PC-9 (cell line): Measurements from ENCODE around the gene SELENOF. TPM values are rescaled to one million over a fixed set of nuclear protein-coding genes. Genes with fewer than 3 reads are reported as not detected.

Source experiments
- BruUV-seq: library from RNA; stranded (reverse); fragments of 400-500 nt; replicated peaks from 2 replicates; lab custom pipeline; 2021; lab: Mats Ljungman, UMichigan
- CTCF ChIA-PET: fragments of 300-600 bp; sonication (Branson Sonifier 250); formaldehyde crosslinking; loops from one replicate; lab custom pipeline; 2022; ENCODE audit warnings: antibody characterized with exemption; lab: Charles Lee
- POLR2A ChIA-PET: fragments of 300-600 bp; sonication (Branson Sonifier 250); formaldehyde crosslinking; loops from one replicate; lab custom pipeline; 2022; ENCODE audit warnings: antibody characterized with exemption; ENCODE audit not compliant: unreplicated experiment; lab: Charles Lee
- DNase-seq, 2 experiments: peaks; one replicate each; pipeline versions ENCODE4 v3.0.0 to v3.0.0-alpha.2; 2015 to 2022; ENCODE audit warnings: mixed read lengths in 1 of 2
- H2AFZ ChIP-seq: fragments of 200-600 bp; sonication (generic); 2 replicates; pipeline ENCODE4 v1.8.1; 2017; ENCODE audit warnings: antibody characterized with exemption
- H3F3A ChIP-seq: fragments of 200-600 bp; sonication (generic); 2 replicates; pipeline ENCODE4 v1.8.1; 2017; ENCODE audit warnings: antibody characterized with exemption, mild to moderate bottlenecking, low read depth; ENCODE audit not compliant: insufficient read depth
- H3K27ac ChIP-seq: fragments of 200-600 bp; sonication (generic); 2 replicates; pipeline ENCODE4 v1.6.1; 2016; ENCODE audit warnings: mixed run types
- H3K27me3 ChIP-seq: fragments of 200-600 bp; sonication (generic); 2 replicates; pipeline ENCODE4 v1.6.1; 2016; ENCODE audit warnings: low read depth, mixed run types; ENCODE audit not compliant: insufficient read depth
- H3K36me3 ChIP-seq: fragments of 200-600 bp; sonication (generic); 2 replicates; pipeline ENCODE4 v1.6.1; 2016; ENCODE audit warnings: low read depth, mixed run types
- H3K4me1 ChIP-seq: fragments of 200-600 bp; sonication (generic); replicated peaks from 2 replicates; pipeline ENCODE4 v1.6.1; 2016; ENCODE audit warnings: mixed run types; ENCODE audit not compliant: insufficient read depth
- H3K4me2 ChIP-seq: fragments of 200-600 bp; sonication (generic); 2 replicates; pipeline ENCODE4 v1.6.1; 2017; ENCODE audit warnings: mixed run types
- H3K4me3 ChIP-seq: fragments of 200-600 bp; sonication (generic); 2 replicates; pipeline ENCODE4 v1.6.1; 2016; ENCODE audit warnings: mixed run types
- H3K79me2 ChIP-seq: fragments of 200-600 bp; sonication (generic); 2 replicates; pipeline ENCODE4 v1.6.1; 2017; ENCODE audit warnings: low read depth, mixed run types
- H3K9me2 ChIP-seq: fragments of 200-600 bp; sonication (generic); 2 replicates; pipeline ENCODE4 v1.8.1; 2017; ENCODE audit warnings: mild to moderate bottlenecking; ENCODE audit not compliant: insufficient read depth
- H3K9me3 ChIP-seq: fragments of 200-600 bp; sonication (generic); 2 replicates; pipeline ENCODE4 v1.8.1; 2016; ENCODE audit warnings: low read depth; ENCODE audit not compliant: insufficient read depth
- H4K20me1 ChIP-seq: fragments of 200-600 bp; sonication (generic); 2 replicates; pipeline ENCODE4 v1.8.1; 2017; ENCODE audit not compliant: insufficient read depth
- CTCF ChIP-seq: fragments of 200-600 bp; sonication (generic); conservative IDR thresholded peaks from 2 replicates; pipeline ENCODE4 v1.6.1; 2017; ENCODE audit warnings: mixed run types, antibody characterized with exemption, mild to moderate bottlenecking, moderate library complexity
- EZH2 ChIP-seq: fragments of 200-600 bp; sonication (generic); IDR thresholded peaks from 2 replicates; pipeline ENCODE4 v1.8.0; 2017; ENCODE audit warnings: antibody characterized with exemption, low read depth
- intact Hi-C: fragments of 100-400 bp; cut with micrococcal nuclease; formaldehyde crosslinking; loops from one replicate; pipeline ENCODE4 v1.10.0; 2022; ENCODE audit not compliant: unreplicated experiment
- total RNA-seq: library from RNA; stranded (reverse); gene quantifications from 2 replicates; pipeline ENCODE4 v1.2.3, GENCODE V29; 2021

SELENOF gene
- total RNA-seq, 1 experiment from 2014 or later: 137 TPM

GRCh38 chr1:86852782-86853408 lies 61.0 kb downstream of the SELENOF start:
- H3K4me2 ChIP-seq: no peak overlapping the region
- no TSS peak for BruUV-seq
- H3K36me3 ChIP-seq: no peaks in the 10 kb centered on the region
- ChIA-PET POLR2A (no interaction called here), CTCF (no interaction called here)
- H3K79me2 ChIP-seq: no peaks in the 10 kb centered on the region
- H3K27ac ChIP-seq: no peak overlapping the region
- TF ChIP-seq CTCF (no peak), EZH2 (no peak)
- H4K20me1 ChIP-seq: no peaks in the 10 kb centered on the region
- no peak for DNase-seq
- no peak overlapping the region for H3K4me3 ChIP-seq
- no peaks in the 10 kb centered on the region for H3K27me3 ChIP-seq
- 0 out of 2 replicates have a peak, but pooled peaks cover 3% of the 10 kb centered on the region for H3K9me2 ChIP-seq
- H3F3A ChIP-seq: no peaks in the 10 kb centered on the region
- H3K9me3 ChIP-seq: no peaks in the 10 kb centered on the region
- H2AFZ ChIP-seq: no peak overlapping the region
- no peaks in the 10 kb centered on the region for H3K4me1 ChIP-seq
- intact Hi-C loops: no loop called here

GRCh38 chr1:86852289-86852688 lies 61.6 kb downstream of the SELENOF start:
- H3K27me3 ChIP-seq: no peaks in the 10 kb centered on the region
- H3K9me2 ChIP-seq: 0 out of 2 replicates have a peak, but pooled peaks cover 3% of the 10 kb centered on the region
- H3F3A ChIP-seq: no peaks in the 10 kb centered on the region
- no peak overlapping the region for H3K27ac ChIP-seq
- CTCF ChIA-PET: no interaction called here
- POLR2A ChIA-PET: no interaction called here
- H4K20me1 ChIP-seq: no peaks in the 10 kb centered on the region
- no peak overlapping the region for H3K4me2 ChIP-seq
- no peak for DNase-seq
- no peaks in the 10 kb centered on the region for H3K4me1 ChIP-seq
- no peak overlapping the region for H3K4me3 ChIP-seq
- no TSS peak for BruUV-seq
- intact Hi-C loops: no loop called here
- H2AFZ ChIP-seq: no peak overlapping the region
- no peaks in the 10 kb centered on the region for H3K36me3 ChIP-seq
- no peak for TF ChIP-seq CTCF
- TF ChIP-seq EZH2: no peak
- no peaks in the 10 kb centered on the region for H3K79me2 ChIP-seq
- no peaks in the 10 kb centered on the region for H3K9me3 ChIP-seq

GRCh38 chr1:86849756-86850155 lies 64.2 kb downstream of the SELENOF start:
- no peak overlapping the region for H3K27ac ChIP-seq
- intact Hi-C loops: no loop called here

More at GRCh38 chr1:86849756-86850155, 64.2 kb downstream of the SELENOF start:
- H4K20me1 ChIP-seq: no peaks in the 10 kb centered on the region
- POLR2A ChIA-PET: no interaction called here
- H3K4me3 ChIP-seq: no peak overlapping the region
- DNase-seq: no peak
- TF ChIP-seq EZH2: no peak
- no peak for TF ChIP-seq CTCF
- no peak overlapping the region for H2AFZ ChIP-seq
- H3K9me2 ChIP-seq: 0 out of 2 replicates have a peak, but pooled peaks cover 3% of the 10 kb centered on the region
- CTCF ChIA-PET: no interaction called here
- H3K4me1 ChIP-seq: peaks cover 13% of the 10 kb centered on the region
- no peaks in the 10 kb centered on the region for H3K27me3 ChIP-seq
- H3F3A ChIP-seq: peaks cover 7% of the 10 kb centered on the region; the same call in 1 of the 2 replicates
- no peaks in the 10 kb centered on the region for H3K36me3 ChIP-seq
- H3K79me2 ChIP-seq: no peaks in the 10 kb centered on the region
- no TSS peak for BruUV-seq
- 0 out of 2 replicates have a peak, but pooled peaks cover 5% of the 10 kb centered on the region for H3K9me3 ChIP-seq
- H3K4me2 ChIP-seq: no peak overlapping the region
